Medulla oblongata (tissue), 1 donor: Measurements from ENCODE around the gene TPI1.
"Not testable (repeated sequence)": the region's sequence is repeated elsewhere in the genome, so short reads cannot be mapped to it uniquely, and the experiment has no call there.

Experiments
- DNase-seq: peaks from one replicate; pipeline ENCODE4 v3.0.0-alpha.2; 2015; ENCODE audit errors: extremely low spot score

TPI1 gene

GRCh38 chr12:6890789-6891645, 23.7 kb downstream of the TPI1 start:
- DNase-seq = peak; percentile 97

DNA sequence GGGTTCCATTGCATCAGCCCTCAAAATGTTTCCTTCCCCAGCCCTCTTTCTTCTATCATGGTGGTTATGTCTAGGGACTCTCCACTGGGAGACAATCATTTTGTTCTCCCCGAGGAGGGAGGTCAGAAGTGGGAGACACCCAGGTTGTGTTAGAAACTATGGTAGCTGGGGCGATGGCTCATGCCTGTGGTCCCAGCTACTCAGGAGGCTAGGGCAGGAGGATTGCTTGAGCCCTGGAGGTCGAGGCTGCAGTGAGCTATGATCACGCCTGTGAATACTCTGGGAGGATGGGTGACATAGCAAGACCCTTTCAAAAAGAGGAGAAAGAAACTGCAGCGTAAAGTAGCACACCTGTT, 24.3 kb downstream of the TPI1 start:
- no peak for DNase-seq

DNA sequence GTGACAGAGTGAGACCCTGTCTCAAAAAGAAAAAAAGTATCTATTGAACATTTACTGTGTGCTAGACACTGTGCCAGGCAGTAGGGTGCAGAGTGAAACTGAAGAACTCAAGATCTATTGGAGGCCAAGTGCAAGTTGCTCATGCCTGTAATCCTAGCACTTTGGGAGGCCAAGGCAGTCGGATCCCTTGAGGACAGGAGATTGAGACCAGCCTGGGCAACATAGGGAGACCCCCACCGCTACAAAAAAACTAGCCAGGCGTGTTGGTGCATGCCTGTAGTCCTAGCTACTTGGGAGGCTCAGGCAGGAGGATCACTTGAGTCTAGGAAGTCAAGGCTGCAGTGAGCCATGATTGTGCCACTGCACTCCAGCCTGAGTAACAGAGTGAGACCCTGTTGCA, 25.4 kb downstream of the TPI1 start:
- not testable (repeated sequence) for DNase-seq

DNA sequence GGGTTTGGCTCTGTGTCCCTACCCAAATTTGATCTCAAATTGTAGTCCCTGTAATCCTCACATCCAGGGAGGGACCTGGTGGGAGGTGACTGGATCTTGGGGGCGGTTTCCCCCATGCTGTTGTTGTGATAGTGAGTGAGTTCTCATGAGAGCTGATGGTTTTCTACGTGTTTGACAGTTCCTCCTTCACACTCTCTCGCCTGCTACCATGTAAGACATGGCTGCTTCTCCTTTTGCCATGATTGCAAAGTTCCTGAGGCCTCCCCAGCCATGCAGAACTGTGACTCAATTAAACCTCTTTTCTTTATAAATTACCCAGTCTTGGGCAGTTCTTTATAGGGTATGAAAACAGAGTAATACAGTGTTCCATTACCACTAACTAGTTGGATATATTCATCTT, 27.0 kb downstream of the TPI1 start:
- DNase-seq = no peak

GRCh38 chr12:6896846-6897435, 29.6 kb downstream of the TPI1 start:
- no peak for DNase-seq

DNA sequence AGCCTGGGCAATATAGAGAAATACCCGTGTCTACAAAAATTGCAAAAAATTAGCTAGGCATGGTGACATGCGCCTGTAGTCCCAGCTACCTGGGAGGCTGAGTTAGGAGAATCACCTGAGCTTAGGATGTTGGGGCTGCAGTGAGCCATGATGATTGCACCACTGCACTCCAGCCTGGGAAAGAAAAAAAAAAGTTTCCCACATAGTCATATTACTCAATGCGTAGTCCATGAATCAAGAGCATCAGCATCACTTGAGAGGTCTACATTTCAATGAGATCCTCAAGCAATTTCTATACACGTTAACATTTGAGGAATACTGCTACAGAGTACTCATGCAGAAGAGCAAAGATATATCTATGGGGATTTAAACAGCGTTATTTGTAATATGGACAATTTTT, 32.1 kb downstream of the TPI1 start:
- no peak for DNase-seq

DNA sequence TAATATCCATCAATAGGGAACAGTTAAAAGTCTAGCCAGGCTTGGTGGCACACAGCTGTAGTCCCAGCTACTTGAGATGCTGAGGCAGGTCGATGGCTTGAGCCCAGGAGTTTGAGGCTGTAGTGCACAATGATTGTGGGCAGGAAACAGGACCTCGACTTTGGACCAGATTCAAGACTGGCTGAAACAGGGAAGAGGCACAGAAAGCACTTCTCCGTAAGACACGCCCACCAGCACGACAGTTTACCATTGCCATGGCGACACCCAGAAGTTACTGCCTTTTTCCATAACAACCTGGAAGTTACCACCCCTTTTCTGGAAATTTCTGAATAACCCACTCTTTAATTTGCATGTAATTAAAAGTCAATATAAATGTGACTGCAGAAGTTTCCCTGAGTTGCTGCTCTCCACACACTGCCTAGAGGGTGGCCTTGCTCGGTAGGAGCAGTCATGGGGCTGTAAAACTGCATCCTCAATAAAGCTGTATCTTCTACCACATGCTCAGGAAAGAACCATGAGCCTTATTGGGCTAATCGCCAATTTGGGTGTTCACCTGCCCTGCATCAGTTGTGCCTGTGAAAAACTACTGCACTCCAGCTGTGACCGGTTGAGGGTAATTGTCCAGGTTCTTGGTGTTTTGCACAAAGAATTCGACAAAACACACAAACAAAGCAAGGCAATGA, 32.6 kb downstream of the TPI1 start:
- DNase-seq = peak; percentile 90

GRCh38 chr12:6902448-6902847, 35.1 kb downstream of the TPI1 start:
- no peak for DNase-seq

DNA sequence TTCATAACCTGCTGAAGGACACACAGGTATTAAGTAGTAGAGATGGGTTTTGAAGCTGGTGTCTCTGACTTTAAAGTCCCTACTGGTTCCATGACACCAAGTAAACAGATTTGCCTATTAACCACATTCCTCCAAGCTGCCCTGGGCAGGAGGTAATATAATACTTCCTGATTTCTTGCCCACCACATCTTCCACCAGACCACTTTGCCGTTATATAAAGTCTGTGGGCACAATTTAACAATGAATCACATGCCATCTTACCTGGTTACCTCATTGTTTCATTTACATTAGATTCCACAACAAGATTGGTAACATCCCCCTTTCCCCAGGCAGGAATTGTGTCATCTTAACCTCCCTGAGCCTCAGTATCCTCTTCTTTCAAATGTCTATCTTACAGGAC, 36.4 kb downstream of the TPI1 start:
- DNase-seq = no peak

DNA sequence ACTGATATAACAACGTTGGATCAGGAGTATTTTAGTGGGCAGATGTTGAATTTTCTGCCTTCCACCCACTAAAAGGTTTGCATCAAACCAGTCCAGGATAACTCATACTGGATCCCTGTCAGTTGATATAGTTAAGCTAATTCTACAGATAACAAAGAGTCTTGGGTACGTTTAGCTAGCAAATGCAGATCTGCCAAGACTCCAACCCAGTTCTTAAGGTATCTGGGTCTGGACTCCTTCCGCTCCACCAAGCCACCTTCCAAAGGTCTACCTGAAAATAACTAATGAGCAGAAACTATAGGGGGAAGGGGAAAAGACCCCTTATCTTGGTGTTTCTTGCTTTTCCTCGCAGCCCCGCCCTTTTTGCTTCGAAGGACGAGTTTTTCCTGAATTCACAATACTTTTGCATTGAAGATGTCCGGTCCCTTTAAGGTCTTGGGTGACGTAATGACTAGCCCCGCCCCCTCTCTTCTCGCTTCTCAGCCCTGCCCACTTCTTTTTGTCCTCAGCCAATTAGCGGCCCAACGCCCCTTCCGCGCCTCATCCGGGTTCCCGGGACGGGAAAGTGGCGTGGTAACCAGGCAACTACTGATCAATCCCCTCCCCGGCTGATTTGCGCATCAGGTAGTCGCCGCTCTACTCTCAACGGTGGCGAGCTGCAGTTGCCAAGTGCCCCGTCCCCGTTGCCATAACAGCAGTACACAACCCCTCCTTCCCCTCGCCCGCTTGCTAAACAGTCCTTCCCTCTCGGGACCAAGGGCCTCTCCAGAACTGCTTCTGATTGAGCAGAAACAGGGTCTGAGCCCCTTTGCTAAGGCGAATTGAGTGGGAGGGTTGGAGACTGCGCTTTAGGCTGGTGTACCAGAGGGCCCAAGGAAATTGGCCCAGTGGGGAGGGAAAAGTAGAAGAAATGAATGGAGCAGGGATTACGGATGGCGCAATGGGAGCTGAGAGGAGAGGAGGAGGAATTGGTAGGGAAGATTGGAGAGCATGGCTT, 37.2 kb downstream of the TPI1 start, which contains the start of gene LRRC23:
Gene LRRC23 (plus strand): TSS at position 543 of the 997 bp plus-strand sequence. CDS start 812 bp downstream, outside the sequence.
- DNase-seq = peak; percentile 98

GRCh38 chr12:6905414-6906040, 38.2 kb downstream of the TPI1 start:
- no peak for DNase-seq

DNA sequence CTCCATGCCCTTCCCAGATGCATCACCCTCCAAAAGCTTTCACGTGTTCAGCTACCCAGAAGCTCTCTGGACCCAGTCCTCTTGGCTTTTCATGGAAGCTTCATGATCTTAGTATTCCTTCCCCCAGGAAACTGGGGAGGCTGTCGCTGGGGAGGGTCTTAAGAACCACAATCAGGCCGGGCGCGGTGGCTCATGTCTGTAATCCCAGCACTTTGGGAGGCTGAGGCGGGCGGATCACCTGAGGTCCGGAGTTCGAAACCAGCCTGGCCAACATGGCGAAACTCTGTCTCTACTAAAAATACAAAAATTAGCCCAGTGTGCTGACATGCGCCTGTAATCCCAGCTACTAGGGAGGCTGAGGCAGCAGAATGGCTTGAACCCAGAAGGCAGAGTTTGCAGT, 40.8 kb downstream of the TPI1 start:
- DNase-seq = not testable (repeated sequence)

GRCh38 chr12:6909421-6910145, 42.3 kb downstream of the TPI1 start:
- no peak for DNase-seq

- no peak for DNase-seq
Measured at GRCh38 chr12:6912164-6912935, 45.0 kb downstream of the TPI1 start.

- peak; percentile 83 for DNase-seq
Measured at GRCh38 chr12:6914246-6914946, 47.1 kb downstream of the TPI1 start, which contains the start of gene ENO2. Gene ENO2, plus strand, starts transcription at chr12:6914580. Its CDS starts 1,253 bp downstream, at chr12:6915833.

- no peak for DNase-seq
Measured at GRCh38 chr12:6914947-6915788, 47.8 kb downstream of the TPI1 start.

GRCh38 chr12:6915789-6916285, 48.5 kb downstream of the TPI1 start:
- no peak for DNase-seq
